Measurements from ENCODE around the gene TK2.

DNA sequence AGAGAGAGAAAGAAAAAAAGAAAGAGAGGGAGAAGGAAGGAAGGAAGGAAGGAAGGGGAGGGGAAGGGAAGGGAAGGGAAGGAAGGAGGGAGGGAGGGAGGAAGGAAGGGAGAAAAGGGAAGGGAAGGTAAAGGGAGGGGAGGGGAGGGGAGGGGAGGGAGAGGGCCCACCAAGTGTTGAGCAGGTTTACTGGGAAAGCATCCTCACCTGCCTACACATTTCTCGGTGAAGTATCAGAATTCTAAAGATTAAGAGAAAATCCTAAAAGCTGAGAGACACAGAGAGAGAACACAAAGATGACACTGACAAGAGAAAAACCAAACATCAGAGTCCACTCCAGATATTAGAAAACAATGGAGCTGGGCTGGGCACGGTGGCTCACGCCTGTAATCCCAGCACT lies 42.3 kb upstream of the TK2 start:
- TF ChIP-seq, protein P1, sequence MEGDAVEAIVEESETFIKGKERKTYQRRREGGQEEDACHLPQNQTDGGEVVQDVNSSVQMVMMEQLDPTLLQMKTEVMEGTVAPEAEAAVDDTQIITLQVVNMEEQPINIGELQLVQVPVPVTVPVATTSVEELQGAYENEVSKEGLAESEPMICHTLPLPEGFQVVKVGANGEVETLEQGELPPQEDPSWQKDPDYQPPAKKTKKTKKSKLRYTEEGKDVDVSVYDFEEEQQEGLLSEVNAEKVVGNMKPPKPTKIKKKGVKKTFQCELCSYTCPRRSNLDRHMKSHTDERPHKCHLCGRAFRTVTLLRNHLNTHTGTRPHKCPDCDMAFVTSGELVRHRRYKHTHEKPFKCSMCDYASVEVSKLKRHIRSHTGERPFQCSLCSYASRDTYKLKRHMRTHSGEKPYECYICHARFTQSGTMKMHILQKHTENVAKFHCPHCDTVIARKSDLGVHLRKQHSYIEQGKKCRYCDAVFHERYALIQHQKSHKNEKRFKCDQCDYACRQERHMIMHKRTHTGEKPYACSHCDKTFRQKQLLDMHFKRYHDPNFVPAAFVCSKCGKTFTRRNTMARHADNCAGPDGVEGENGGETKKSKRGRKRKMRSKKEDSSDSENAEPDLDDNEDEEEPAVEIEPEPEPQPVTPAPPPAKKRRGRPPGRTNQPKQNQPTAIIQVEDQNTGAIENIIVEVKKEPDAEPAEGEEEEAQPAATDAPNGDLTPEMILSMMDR (conservative IDR thresholded peaks at IDR 0.05; ENCODE audit: low read length) = no peak
- TF ChIP-seq EZH2phosphoT487 (IDR thresholded peaks at IDR 0.05; ENCODE audit: borderline replicate concordance) = no peak

All from Loucy (cell line).